Measurements from ENCODE around the gene HEATR3. TPM values are rescaled to one million over a fixed set of nuclear protein-coding genes. Genes with fewer than 3 reads are reported as not detected.

HEATR3 gene
- total RNA-seq, 1 experiment from 2014 or later, result 28.0 TPM

DNA sequence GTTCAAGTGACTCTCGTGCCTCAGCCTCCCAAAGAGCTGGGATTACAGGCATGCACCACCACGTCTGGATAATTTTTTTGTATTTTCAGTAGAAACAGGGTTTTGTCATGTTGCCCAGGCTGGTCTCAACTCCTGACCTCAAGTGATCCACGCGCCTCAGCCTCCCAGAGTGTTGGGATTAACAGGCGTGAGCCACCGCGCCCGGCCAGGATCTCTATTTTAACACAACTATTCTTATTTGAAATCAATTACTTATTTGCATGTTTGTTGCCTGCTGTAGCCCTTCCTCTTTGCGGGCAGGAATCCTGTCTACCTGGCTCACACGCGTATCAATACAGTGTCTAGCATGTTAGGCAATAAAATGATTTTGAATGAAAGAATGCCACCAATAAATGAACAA, 41.6 kb upstream of the HEATR3 start (continued):
- TF ChIP-seq ATF2 (CRISPR knock-in tag; IDR thresholded peaks at IDR 0.05; ENCODE audit: borderline replicate concordance, low read depth) (no peak), ZNF263 (CRISPR knock-in tag; IDR thresholded peaks at IDR 0.05; ENCODE audit: low read depth) (no peak), FOXP4 (CRISPR knock-in tag; IDR thresholded peaks at IDR 0.05) (no peak)

GRCh38 chr16:50024684-50025536, 40.9 kb upstream of the HEATR3 start, which contains the start of gene CNEP1R1:
Gene CNEP1R1 (plus strand): TSS chr16:50025225. CDS start chr16:50025316, 91 bp downstream.
- no peaks in the 10 kb centered on the region for H3K27me3 Mint-ChIP-seq (ENCODE audit: low read depth)
- H3K36me3 Mint-ChIP-seq, result peaks cover 4% of the 10 kb centered on the region; the same call in 1 of the 2 replicates
- peak within 1 kb of the TSS; percentile 92 for H3K4me3 Mint-ChIP-seq
- DNase-seq (ENCODE audit: low spot score) (peak; percentile 95), ATAC-seq (peak; percentile 95)
- no peaks in the 10 kb centered on the region for H3K9me3 Mint-ChIP-seq
- ChIA-PET CTCF (interaction anchor here (0.6 to 4.1 kb wide), 87 partner anchors 9 to 782 kb away, joined by 3 to 102 read pairs (median 4); partner anchors contain the start of genes HEATR3 and ZNF423), POLR2A (interaction anchor here (0.6 to 1.6 kb wide), 6 partner anchors 41 to 225 kb away, joined by 3 to 6 read pairs (median 3); partner anchors contain the start of gene HEATR3)
- peaks cover 16% of the 10 kb centered on the region for H3K4me1 Mint-ChIP-seq
- peak within 1 kb of the TSS; percentile 46 for H3K27ac Mint-ChIP-seq
- TF ChIP-seq PREB (CRISPR knock-in tag; IDR thresholded peaks at IDR 0.05; ENCODE audit: borderline replicate concordance) (no peak), MYBL2 (CRISPR knock-in tag; IDR thresholded peaks at IDR 0.05) (peak; percentile 85; the same call in 1 of the 2 replicates), GABPB1 (CRISPR knock-in tag; IDR thresholded peaks at IDR 0.05) (0 out of 2 replicates have a peak, but pooled peaks have one; percentile 10), SMAD4 (CRISPR knock-in tag; IDR thresholded peaks at IDR 0.05) (no peak), RORB (CRISPR knock-in tag; IDR thresholded peaks at IDR 0.05) (no peak), AR (CRISPR knock-in tag; IDR thresholded peaks at IDR 0.05) (no peak), IRF2 (CRISPR knock-in tag; IDR thresholded peaks at IDR 0.05; ENCODE audit: borderline replicate concordance, low read depth) (no peak), RELA (CRISPR knock-in tag; IDR thresholded peaks at IDR 0.05; ENCODE audit: borderline replicate concordance) (no peak), AFF4 (CRISPR knock-in tag; IDR thresholded peaks at IDR 0.05; ENCODE audit: borderline replicate concordance) (no peak), ETV6 (CRISPR knock-in tag; IDR thresholded peaks at IDR 0.05) (peak; percentile 33; the same call in 1 of the 2 replicates), ATF1 (CRISPR knock-in tag; IDR thresholded peaks at IDR 0.05) (no peak), NR1H2 (CRISPR knock-in tag; IDR thresholded peaks at IDR 0.05) (no peak), ARID4B (CRISPR knock-in tag; IDR thresholded peaks at IDR 0.05; ENCODE audit: borderline replicate concordance) (peak; percentile 36; the same call in 1 of the 2 replicates), ATF3 (CRISPR knock-in tag; conservative IDR thresholded peaks at IDR 0.05) (no peak)
